ENCODE results near the gene C1QTNF5. TPM values are rescaled to one million over a fixed set of nuclear protein-coding genes. Genes with fewer than 3 reads are reported as not detected.

Gene C1QTNF5
- total RNA-seq, 2 donors from 2014 or later, result not detected

- Mint-ChIP-seq H3K9me3 (no peaks in the 10 kb centered on the region), H3K36me3 (no peaks in the 10 kb centered on the region), H3K27ac (no peak overlapping the region)
- DNase-seq (ENCODE audit: low spot score in 2 of 2), result peak in 1 of 2 donors; percentile 45
- no peak for ATAC-seq
These were observed 34.9 kb upstream of the C1QTNF5 start for GRCh38 chr11:119375337-119376196.

GRCh38 chr11:119374632-119375336, 34.1 kb upstream of the C1QTNF5 start:
- ATAC-seq, result no peak
- Mint-ChIP-seq H3K9me3 (no peaks in the 10 kb centered on the region), H3K36me3 (no peaks in the 10 kb centered on the region), H3K27ac (no peak overlapping the region)
- DNase-seq (ENCODE audit: low spot score in 2 of 2), result no peak

GRCh38 chr11:119373921-119374631, 33.4 kb upstream of the C1QTNF5 start:
- ATAC-seq (peak; percentile 54 to 59), DNase-seq (ENCODE audit: low spot score in 2 of 2) (peak; percentile 51 to 57)
- Mint-ChIP-seq H3K9me3 (no peaks in the 10 kb centered on the region), H3K27ac (no peak overlapping the region), H3K36me3 (no peaks in the 10 kb centered on the region)

- H3K9me3 Mint-ChIP-seq, result no peaks in the 10 kb centered on the region
- no peak overlapping the region for H3K27ac Mint-ChIP-seq
- DNase-seq (ENCODE audit: low spot score in 2 of 2) (peak in 1 of 2 donors; percentile 50), ATAC-seq (no peak)
- H3K36me3 Mint-ChIP-seq, result no peaks in the 10 kb centered on the region
These were observed 32.6 kb upstream of the C1QTNF5 start for GRCh38 chr11:119373059-119373920.

GRCh38 chr11:119372260-119373058, 31.8 kb upstream of the C1QTNF5 start:
- Mint-ChIP-seq H3K27ac (no peak overlapping the region), H3K9me3 (no peaks in the 10 kb centered on the region)

GRCh38 chr11:119371778-119372182, 31.1 kb upstream of the C1QTNF5 start:
- no peak overlapping the region for H3K27ac Mint-ChIP-seq
- no peak for DNase-seq (ENCODE audit: low spot score in 2 of 2)
- no peak for ATAC-seq
- no peaks in the 10 kb centered on the region for H3K9me3 Mint-ChIP-seq
- no peaks in the 10 kb centered on the region for H3K36me3 Mint-ChIP-seq

More at GRCh38 chr11:119372260-119373058, 31.8 kb upstream of the C1QTNF5 start:
- no peaks in the 10 kb centered on the region for H3K36me3 Mint-ChIP-seq
- ATAC-seq, result no peak
- peak in 1 of 2 donors; percentile 42 for DNase-seq (ENCODE audit: low spot score in 2 of 2)

GRCh38 chr11:119371067-119371601, 30.5 kb upstream of the C1QTNF5 start:
- no peak overlapping the region for H3K27ac Mint-ChIP-seq
- ATAC-seq, result no peak
- no peaks in the 10 kb centered on the region for H3K36me3 Mint-ChIP-seq
- no peak for DNase-seq (ENCODE audit: low spot score in 2 of 2)
- no peaks in the 10 kb centered on the region for H3K9me3 Mint-ChIP-seq

- peak in 1 of 2 donors; percentile 51 for DNase-seq (ENCODE audit: low spot score in 2 of 2)
- Mint-ChIP-seq H3K36me3 (no peaks in the 10 kb centered on the region), H3K9me3 (no peaks in the 10 kb centered on the region), H3K27ac (no peak overlapping the region)
- ATAC-seq, result no peak
These were observed 29.9 kb upstream of the C1QTNF5 start for GRCh38 chr11:119370486-119371046.

- H3K9me3 Mint-ChIP-seq, result peaks cover 3 to 4% of the 10 kb centered on the region in 2 donors
- no peak overlapping the region for H3K27ac Mint-ChIP-seq
- ATAC-seq (no peak), DNase-seq (ENCODE audit: low spot score in 2 of 2) (no peak)
- H3K36me3 Mint-ChIP-seq, result peaks cover 0 to 4% of the 10 kb centered on the region in 2 donors
These were observed 28.6 kb upstream of the C1QTNF5 start for GRCh38 chr11:119369132-119369925.

- ATAC-seq (no peak), DNase-seq (ENCODE audit: low spot score in 2 of 2) (peak in 1 of 2 donors; percentile 44)
- H3K36me3 Mint-ChIP-seq, result peaks cover 0 to 5% of the 10 kb centered on the region in 2 donors
- peaks cover 3 to 4% of the 10 kb centered on the region in 2 donors for H3K9me3 Mint-ChIP-seq
- H3K27ac Mint-ChIP-seq, result no peak overlapping the region
These were observed 27.7 kb upstream of the C1QTNF5 start for GRCh38 chr11:119368121-119369034.

GRCh38 chr11:119367661-119368120, 27.0 kb upstream of the C1QTNF5 start:
- H3K36me3 Mint-ChIP-seq, result peaks cover 0 to 5% of the 10 kb centered on the region in 2 donors
- ATAC-seq (no peak), DNase-seq (ENCODE audit: low spot score in 2 of 2) (no peak)
- peaks cover 3 to 4% of the 10 kb centered on the region in 2 donors for H3K9me3 Mint-ChIP-seq
- H3K27ac Mint-ChIP-seq, result no peak overlapping the region

GRCh38 chr11:119366690-119367620, 26.3 kb upstream of the C1QTNF5 start:
- no peak for ATAC-seq
- Mint-ChIP-seq H3K9me3 (peaks cover 3 to 4% of the 10 kb centered on the region in 2 donors), H3K27ac (no peak overlapping the region), H3K36me3 (peaks cover 0 to 5% of the 10 kb centered on the region in 2 donors)
- DNase-seq (ENCODE audit: low spot score in 2 of 2), result no peak
